Effector memory CD8-positive, alpha-beta T cell (primary cell): ENCODE data around the gene YPEL2.
A peak's percentile ranks its signal among the peaks of the same experiment; 100 is the strongest.

Experiments
- ATAC-seq: fragments of 150-1000 bp; cut with Tn5 transposase; replicated peaks from 2 replicates; pipeline ENCODE4 v1.10.0; 2021; ENCODE audit warnings: mild to moderate bottlenecking, moderate library complexity
- DNase-seq, 3 experiments: peaks; one replicate each; pipeline ENCODE4 v3.0.0; 2021
- H3K27ac Mint-ChIP-seq, 2 donors: one replicate each; pipeline ENCODE4 v1.8.0; 2022; ENCODE audit warnings: mild to moderate bottlenecking in 2 of 2, mixed read lengths in 2 of 2, moderate library complexity in 2 of 2
- H3K27me3 Mint-ChIP-seq, 2 donors: one replicate each; pipeline ENCODE4 v1.8.0; 2022; ENCODE audit warnings: mixed read lengths in 2 of 2
- H3K36me3 Mint-ChIP-seq: one replicate; pipeline ENCODE4 v1.8.0; 2022; ENCODE audit warnings: mild to moderate bottlenecking, moderate library complexity, mixed read lengths; ENCODE audit not compliant: insufficient read depth
- H3K4me1 Mint-ChIP-seq, 2 donors: one replicate each; pipeline ENCODE4 v1.8.0; 2022; ENCODE audit warnings: low read depth in 2 of 2, mixed read lengths in 2 of 2
- H3K4me3 Mint-ChIP-seq, 2 donors: one replicate each; pipeline ENCODE4 v1.8.0; 2022; ENCODE audit warnings: mild to moderate bottlenecking in 2 of 2, mixed read lengths in 2 of 2, moderate library complexity in 2 of 2
- H3K9me3 Mint-ChIP-seq, 2 donors: one replicate each; pipeline ENCODE4 v1.8.0; 2022; ENCODE audit warnings: mixed read lengths in 2 of 2

The YPEL2 gene

DNA sequence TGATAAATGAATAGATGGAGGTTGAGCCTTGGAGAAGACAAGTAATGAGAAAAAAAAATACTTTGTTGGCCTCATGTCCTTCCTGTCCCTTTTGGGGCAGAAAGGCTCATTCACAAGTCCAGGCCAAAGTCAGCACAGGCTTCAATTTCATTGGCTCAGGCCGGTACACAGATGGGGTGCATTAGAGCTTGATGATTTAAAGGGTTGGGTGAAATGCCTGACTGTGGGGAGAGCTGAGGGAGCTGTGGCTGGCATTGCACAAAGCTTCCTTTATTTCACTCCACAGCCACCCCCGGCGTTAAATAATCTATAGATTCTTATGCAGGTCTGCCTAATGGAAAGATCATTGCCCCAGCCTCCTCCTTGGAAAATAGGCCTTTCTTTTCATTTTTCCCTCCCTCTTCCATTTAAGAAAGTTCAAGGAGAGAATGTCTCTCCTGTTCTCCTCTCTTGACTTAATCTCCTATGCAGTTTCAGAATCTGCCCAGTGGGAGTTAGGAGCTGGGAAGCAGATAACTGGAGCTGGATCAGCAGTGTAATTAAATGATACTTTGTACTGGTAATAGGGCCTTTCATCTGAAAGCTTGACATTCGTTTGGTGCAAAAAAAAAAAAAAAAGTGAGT, 24.4 kb downstream of the YPEL2 start:
- H3K27ac Mint-ChIP-seq = peak overlapping the region in 1 of 2 donors; percentile 28
- no peak overlapping the region for H3K4me3 Mint-ChIP-seq
- ATAC-seq = no peak
- H3K4me1 Mint-ChIP-seq = peaks cover 41 to 45% of the 10 kb centered on the region in 2 donors
- DNase-seq = no peak
- H3K36me3 Mint-ChIP-seq = peaks cover 12% of the 10 kb centered on the region
- no peaks in the 10 kb centered on the region for H3K27me3 Mint-ChIP-seq
- H3K9me3 Mint-ChIP-seq = no peaks in the 10 kb centered on the region

DNA sequence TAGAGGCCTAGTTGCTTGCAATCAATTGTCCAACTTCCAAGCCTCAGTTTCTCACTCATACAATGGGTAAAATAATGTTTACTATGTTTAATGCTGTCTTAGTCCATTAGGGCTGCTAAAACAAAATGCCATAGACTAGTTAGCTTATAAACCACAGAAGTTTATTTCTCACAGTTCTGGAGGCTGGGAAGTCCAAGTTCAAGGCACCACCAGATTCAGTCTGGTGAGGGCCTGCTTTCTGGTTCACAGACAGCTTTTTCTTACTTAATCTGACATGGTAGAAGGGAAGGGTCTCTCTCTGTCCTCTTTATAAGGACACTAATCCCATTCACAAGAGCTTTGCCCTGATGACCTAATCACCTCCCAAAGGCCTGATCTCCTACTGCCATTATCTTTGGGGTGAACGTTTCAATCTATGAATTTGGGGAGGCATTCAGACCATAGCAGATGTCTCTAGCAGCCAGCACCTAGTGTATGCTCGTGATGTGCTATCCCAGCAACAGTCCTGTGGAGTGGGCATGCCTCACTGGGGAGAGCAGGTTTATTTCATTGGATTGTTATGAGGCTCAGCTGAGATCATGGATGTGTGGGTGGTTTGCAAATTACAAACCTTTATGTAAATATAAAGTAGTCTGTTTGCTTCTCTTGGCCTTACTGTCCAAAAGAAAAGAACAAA, 25.2 kb downstream of the YPEL2 start:
- peaks cover 12% of the 10 kb centered on the region for H3K36me3 Mint-ChIP-seq
- H3K4me3 Mint-ChIP-seq = no peak overlapping the region
- H3K9me3 Mint-ChIP-seq = no peaks in the 10 kb centered on the region
- peaks cover 45 to 50% of the 10 kb centered on the region in 2 donors for H3K4me1 Mint-ChIP-seq
- ATAC-seq = no peak
- H3K27ac Mint-ChIP-seq = peak overlapping the region in 1 of 2 donors; percentile 61
- no peak for DNase-seq
- H3K27me3 Mint-ChIP-seq = no peaks in the 10 kb centered on the region

DNA sequence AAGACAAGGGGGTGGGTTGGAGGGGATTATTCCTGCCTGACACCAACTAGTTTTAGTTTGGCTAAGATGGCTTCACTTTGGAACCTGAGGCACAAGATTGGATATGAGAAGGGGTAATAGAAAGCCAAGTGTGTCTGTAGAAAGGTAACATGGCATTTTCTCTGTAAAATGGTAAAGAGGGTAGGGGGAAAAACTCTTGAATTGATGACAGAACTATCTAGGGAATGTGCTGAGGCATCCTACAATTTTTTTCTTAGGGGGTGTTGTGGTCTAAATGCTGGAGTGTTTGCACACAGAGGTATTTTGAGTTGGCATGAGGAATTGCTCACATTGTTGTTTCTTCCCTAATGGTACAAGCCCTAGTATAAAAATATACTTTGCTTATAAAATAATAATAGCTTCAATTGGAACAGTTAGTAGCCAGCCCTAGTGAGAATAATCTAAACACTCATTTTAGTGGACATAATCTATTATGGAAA, 25.8 kb downstream of the YPEL2 start:
- Mint-ChIP-seq H3K4me3 (no peak overlapping the region), H3K4me1 (peaks cover 46 to 50% of the 10 kb centered on the region in 2 donors), H3K27ac (peak overlapping the region; percentile 61 to 81), H3K36me3 (peaks cover 12% of the 10 kb centered on the region), H3K9me3 (no peaks in the 10 kb centered on the region), H3K27me3 (no peaks in the 10 kb centered on the region)
- no peak for ATAC-seq
- no peak for DNase-seq

DNA sequence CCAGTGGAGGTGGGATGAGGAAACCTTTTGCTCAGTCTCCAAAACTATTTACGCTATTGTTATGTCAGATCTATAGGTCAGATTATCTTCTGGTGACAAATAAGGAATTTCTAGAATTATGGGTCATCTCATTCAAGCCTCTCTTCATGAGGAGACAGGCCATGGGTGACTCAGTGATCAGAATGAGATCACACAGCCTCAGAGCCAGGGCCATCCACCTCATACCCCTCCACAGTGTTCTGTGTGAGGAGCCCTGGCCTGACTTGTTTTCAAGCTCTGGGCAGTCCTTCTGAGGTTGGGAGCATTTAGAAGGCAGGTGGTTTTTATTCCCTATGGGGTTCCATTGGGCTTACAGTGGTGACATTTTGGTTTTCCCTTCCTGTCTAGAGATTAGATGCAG, 26.5 kb downstream of the YPEL2 start:
- no peak for DNase-seq
- H3K4me1 Mint-ChIP-seq = peaks cover 45 to 49% of the 10 kb centered on the region in 2 donors
- H3K4me3 Mint-ChIP-seq = no peak overlapping the region
- H3K27ac Mint-ChIP-seq = peak overlapping the region; percentile 61 to 81
- H3K9me3 Mint-ChIP-seq = no peaks in the 10 kb centered on the region
- ATAC-seq = no peak
- H3K27me3 Mint-ChIP-seq = no peaks in the 10 kb centered on the region
- H3K36me3 Mint-ChIP-seq = peaks cover 10% of the 10 kb centered on the region

DNA sequence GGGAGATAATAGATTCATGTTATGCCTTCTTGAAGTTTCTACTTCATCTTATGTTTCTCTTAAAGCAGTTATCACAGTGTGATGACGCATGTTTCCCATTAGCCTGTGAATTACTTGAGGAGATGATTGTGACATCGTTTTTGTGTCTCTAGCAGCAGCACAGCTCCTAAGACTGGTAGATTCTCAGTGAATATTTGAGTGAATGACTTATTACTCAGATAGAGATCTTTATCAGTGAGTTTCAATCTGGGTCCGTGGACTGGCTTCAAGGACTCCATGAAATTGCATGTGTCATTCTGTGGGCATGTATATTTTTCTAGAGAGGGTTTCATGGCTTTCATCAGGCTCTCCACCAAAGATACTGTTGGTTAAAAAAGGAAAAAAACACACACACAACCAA, 29.9 kb downstream of the YPEL2 start:
- H3K9me3 Mint-ChIP-seq = no peaks in the 10 kb centered on the region
- peaks cover 10% of the 10 kb centered on the region for H3K36me3 Mint-ChIP-seq
- H3K27ac Mint-ChIP-seq = peak overlapping the region; percentile 27 to 44
- H3K27me3 Mint-ChIP-seq = no peaks in the 10 kb centered on the region
- ATAC-seq (no peak), DNase-seq (no peak)
- peak overlapping the region; percentile 43 to 51 for H3K4me3 Mint-ChIP-seq
- peaks cover 45 to 49% of the 10 kb centered on the region in 2 donors for H3K4me1 Mint-ChIP-seq

DNA sequence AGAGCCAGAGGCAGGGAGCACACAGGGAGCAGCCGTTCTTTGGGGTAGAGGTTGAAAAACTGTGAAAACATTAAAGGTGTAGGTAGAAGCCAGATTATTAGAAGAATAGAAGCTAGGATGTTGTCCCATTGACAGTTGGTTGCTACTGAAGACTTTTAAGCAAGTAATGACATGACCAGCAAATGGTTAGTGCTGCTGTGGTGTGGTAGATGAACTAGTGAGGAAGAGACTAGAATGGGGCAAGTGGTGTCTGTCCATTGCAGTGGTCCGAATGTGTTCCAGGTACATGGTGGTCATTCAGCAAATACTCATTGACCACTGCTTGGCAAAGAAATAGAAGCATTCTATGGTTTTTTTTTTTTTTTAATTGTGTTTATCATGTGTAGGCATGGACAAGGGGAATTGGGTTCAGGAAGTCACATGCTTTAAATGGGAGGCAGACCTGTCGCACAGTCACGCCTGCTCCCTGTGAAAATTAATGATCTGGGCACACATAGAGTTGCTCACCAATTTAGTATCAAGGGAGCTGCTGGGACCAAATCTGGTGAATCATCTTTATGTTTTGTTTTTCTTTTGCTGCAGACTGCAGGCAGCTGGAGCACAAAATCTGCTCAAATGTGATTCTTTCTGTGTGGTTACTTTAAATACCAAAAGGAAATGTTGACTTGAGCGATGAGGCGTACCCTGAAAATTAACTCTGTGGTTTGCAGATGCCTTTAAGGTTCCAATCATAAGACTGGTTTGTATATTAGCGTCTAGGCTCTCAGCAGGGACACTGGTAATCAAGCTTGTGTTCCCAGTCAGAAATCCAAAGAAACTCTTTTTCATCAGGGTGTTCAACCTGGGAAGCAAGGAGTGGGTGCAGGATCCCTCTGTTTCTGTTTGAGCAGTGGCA, 30.7 kb downstream of the YPEL2 start:
- H3K27me3 Mint-ChIP-seq = no peaks in the 10 kb centered on the region
- H3K27ac Mint-ChIP-seq = peak overlapping the region; percentile 27 to 44
- peaks cover 48 to 49% of the 10 kb centered on the region in 2 donors for H3K4me1 Mint-ChIP-seq
- no peaks in the 10 kb centered on the region for H3K9me3 Mint-ChIP-seq
- DNase-seq = no peak
- H3K4me3 Mint-ChIP-seq = peak overlapping the region; percentile 43 to 51
- H3K36me3 Mint-ChIP-seq = peaks cover 10% of the 10 kb centered on the region
- ATAC-seq = peak; percentile 61

DNA sequence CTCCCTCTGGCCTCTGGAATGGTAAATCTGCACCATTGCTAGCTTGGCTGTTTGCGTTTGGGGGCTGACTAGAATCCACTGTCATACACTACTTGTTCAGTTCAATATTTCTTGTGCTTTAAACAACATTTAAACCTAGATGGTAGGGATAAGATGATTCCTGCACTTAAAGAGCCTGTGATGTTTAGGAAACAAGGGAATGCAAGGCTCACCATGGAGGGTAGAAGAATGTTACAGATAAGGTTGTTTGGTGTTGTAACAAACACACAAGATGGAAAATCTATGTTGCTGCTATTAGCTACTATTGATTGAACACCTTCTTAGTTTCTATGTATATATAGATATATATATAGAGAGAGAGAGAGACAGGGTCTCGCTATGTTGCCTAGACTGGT, 31.4 kb downstream of the YPEL2 start:
- no peak for ATAC-seq
- no peaks in the 10 kb centered on the region for H3K9me3 Mint-ChIP-seq
- H3K36me3 Mint-ChIP-seq = peaks cover 10% of the 10 kb centered on the region
- H3K27me3 Mint-ChIP-seq = no peaks in the 10 kb centered on the region
- peak overlapping the region; percentile 27 to 44 for H3K27ac Mint-ChIP-seq
- H3K4me1 Mint-ChIP-seq = peaks cover 47 to 53% of the 10 kb centered on the region in 2 donors
- H3K4me3 Mint-ChIP-seq = peak overlapping the region; percentile 43 to 51
- DNase-seq = no peak

DNA sequence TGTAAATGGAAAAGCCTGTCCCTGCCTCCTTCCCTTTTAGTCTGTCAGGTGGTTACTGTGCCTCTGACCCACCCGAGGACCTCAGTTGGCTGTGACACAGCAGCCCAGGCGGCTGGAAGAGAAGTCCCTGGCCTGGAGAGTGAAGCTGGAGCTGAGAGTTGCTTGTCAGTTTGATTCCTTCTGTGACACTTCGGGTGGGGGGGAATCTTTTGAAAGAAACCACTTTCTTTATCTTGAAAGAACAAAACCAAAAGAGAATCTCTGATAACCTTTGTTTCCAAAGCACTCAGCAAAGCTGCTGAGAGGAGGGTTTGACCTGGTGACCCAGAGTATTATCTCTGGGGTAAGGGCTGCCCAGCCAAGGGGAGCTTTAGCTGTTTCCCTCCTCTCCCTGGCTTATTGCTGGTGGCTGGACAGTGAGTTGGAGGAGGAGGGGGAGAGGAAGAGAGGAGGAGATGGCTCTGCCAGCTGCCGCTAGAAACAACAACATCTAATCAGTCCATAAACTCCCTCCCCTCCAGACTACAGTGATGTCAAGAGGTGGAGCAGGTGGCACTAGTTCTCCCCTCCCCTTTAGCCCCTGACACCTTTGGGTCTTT, 34.0 kb downstream of the YPEL2 start:
- peaks cover 6% of the 10 kb centered on the region for H3K36me3 Mint-ChIP-seq
- no peaks in the 10 kb centered on the region for H3K9me3 Mint-ChIP-seq
- peak overlapping the region in 1 of 2 donors; percentile 17 for H3K4me3 Mint-ChIP-seq
- H3K27me3 Mint-ChIP-seq = no peaks in the 10 kb centered on the region
- H3K27ac Mint-ChIP-seq = peak overlapping the region in 1 of 2 donors; percentile 70
- no peak for DNase-seq
- peaks cover 44 to 49% of the 10 kb centered on the region in 2 donors for H3K4me1 Mint-ChIP-seq
- peak; percentile 17 for ATAC-seq

DNA sequence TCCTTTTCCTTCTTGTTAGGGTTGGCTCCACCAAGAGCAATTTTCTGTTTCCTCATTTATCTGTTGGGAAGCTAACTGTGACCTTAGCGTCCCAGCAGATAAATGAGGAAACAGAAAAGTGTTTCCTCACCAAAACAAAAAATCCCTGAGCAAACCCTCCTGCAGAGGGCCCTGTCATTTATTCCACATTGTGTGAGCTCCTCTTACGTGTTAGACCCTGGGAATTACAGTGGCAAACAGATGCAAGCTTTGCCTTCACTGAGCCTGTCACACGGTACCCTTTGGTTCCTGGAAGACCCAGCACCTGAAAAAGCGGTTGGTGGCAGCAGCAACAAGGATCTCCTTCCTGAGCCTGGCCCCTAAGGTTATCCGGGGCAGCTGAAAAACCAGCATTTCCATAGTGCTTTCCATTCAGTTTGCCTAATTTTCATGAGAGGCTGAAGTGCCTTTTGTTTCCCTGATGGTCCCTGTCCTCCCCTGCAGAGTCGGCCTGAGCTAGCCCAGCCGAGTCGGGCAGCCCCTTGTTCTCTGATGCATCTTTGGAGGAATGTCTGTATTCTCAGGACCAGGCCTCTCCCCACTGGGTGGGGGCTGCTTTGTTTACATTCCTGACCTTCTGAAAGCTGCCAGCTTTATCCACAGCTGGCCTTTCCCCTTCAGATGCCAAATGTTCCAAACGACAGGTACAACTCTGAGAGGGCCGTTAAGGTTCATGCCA, 34.7 kb downstream of the YPEL2 start:
- DNase-seq (no peak), ATAC-seq (no peak)
- peak overlapping the region in 1 of 2 donors; percentile 70 for H3K27ac Mint-ChIP-seq
- H3K9me3 Mint-ChIP-seq = no peaks in the 10 kb centered on the region
- H3K36me3 Mint-ChIP-seq = peaks cover 10% of the 10 kb centered on the region
- peak overlapping the region in 1 of 2 donors; percentile 17 for H3K4me3 Mint-ChIP-seq
- H3K4me1 Mint-ChIP-seq = peaks cover 39 to 45% of the 10 kb centered on the region in 2 donors
- H3K27me3 Mint-ChIP-seq = no peaks in the 10 kb centered on the region

DNA sequence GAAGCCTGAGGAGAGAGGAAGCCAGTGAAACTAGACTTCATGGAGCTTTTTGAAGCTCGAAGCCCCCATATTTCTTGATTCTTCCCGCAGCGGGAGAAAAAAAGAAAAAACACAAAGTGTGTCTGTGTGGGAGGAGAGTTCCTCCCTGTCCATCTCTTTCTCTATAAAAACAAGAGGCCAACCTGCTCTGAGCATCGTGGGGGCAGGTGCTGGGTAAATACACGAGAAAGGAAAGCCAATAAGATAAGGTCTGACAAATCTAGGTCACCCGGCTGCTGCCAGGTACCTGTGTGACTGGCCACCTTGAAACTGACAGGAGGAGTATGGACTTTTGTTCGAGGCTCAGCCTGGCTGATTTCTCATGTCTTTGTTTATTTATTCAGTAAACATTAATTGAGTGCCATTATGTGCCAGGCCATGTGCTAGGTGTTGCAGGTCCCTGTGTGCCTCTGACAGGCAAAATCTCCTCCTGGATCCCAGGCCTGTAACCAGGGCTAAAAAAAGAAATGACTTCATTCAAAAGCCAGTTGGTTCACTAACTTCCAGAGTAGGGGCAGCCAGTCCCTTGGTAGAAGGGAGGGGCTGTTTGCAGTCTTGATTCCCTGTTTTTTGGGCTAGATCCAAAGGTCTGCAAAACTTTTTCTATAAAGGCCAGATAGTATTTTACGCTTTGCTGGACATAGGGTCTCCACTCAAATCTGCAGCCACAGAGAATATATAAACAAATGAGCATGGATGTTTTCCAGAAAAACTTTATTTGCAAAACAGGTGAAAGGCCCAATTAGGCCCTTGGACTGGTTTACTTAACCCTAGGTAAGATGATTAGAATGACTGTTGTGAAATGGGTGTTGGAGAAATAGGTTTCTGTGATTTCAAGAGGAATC, 35.6 kb downstream of the YPEL2 start:
- Mint-ChIP-seq H3K4me3 (peak overlapping the region in 1 of 2 donors; percentile 17), H3K36me3 (peaks cover 10% of the 10 kb centered on the region), H3K27me3 (no peaks in the 10 kb centered on the region), H3K27ac (peak overlapping the region; percentile 39 to 70), H3K9me3 (no peaks in the 10 kb centered on the region), H3K4me1 (peaks cover 39% of the 10 kb centered on the region in 2 donors)
- DNase-seq (no peak), ATAC-seq (peak; percentile 55)

DNA sequence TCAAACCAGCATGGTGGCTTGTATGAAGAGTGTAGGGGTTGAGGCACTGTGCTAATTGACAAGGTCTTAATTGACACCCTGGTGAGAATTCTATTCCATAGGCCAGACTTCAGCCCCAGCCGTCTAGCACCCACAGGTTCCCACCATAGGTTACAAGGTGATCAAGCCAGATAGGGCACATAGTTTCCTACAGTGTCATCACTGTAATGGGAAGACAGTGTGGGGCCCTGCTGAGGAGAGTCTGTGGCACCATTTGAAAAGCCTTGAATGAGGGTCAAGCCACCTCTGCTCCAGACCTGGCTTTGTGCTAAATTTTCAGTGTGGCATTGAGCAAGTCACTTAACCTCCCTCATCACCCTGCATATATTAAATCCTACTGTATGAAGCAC, 36.2 kb downstream of the YPEL2 start:
- H3K9me3 Mint-ChIP-seq = no peaks in the 10 kb centered on the region
- H3K4me3 Mint-ChIP-seq = no peak overlapping the region
- H3K27ac Mint-ChIP-seq = peak overlapping the region; percentile 39 to 70
- H3K36me3 Mint-ChIP-seq = peaks cover 10% of the 10 kb centered on the region
- ATAC-seq (peak; percentile 42), DNase-seq (no peak)
- H3K4me1 Mint-ChIP-seq = peaks cover 33 to 36% of the 10 kb centered on the region in 2 donors
- H3K27me3 Mint-ChIP-seq = no peaks in the 10 kb centered on the region
